NCI-H2196 treated with DMSO at 0.1 percent for 48 hours (cell line): Measurements from ENCODE around the gene MYO16.

ENCODE experiments used
- DNase-seq: peaks from one replicate; lab custom pipeline; 2025; ENCODE audit not compliant: unreplicated experiment; lab: John Stamatoyannopoulos, UW

The MYO16 gene

GRCh38 chr13:108789476-108789875, 160.1 kb downstream of the MYO16 start:
- DNase-seq = no peak

- no peak for DNase-seq
Measured at GRCh38 chr13:108795841-108796240, 166.4 kb downstream of the MYO16 start.

- no peak for DNase-seq
Measured at GRCh38 chr13:108797354-108797753, 167.9 kb downstream of the MYO16 start.

DNA sequence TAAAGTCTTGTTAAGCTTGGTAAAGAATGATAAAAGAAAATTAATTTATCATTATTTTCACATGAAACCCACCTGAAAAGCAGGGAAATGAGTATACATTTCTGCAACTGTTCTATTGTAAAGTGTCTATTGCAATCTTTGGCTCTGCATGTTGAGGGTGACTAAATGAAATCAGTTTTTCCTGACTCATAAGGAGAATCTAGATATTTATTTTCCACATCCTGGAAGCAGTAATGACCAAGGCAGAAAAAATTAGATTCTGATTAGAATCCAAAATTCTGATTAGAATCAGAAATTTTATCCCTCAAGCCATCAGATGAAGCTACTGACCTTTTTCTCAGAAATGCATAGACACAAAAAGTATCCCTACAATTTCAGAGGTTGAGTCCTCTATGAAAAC, 178.4 kb downstream of the MYO16 start:
- no peak for DNase-seq

- no peak for DNase-seq
Measured at GRCh38 chr13:108812165-108812564, 182.8 kb downstream of the MYO16 start.

GRCh38 chr13:108812661-108813060, 183.2 kb downstream of the MYO16 start:
- no peak for DNase-seq

DNA sequence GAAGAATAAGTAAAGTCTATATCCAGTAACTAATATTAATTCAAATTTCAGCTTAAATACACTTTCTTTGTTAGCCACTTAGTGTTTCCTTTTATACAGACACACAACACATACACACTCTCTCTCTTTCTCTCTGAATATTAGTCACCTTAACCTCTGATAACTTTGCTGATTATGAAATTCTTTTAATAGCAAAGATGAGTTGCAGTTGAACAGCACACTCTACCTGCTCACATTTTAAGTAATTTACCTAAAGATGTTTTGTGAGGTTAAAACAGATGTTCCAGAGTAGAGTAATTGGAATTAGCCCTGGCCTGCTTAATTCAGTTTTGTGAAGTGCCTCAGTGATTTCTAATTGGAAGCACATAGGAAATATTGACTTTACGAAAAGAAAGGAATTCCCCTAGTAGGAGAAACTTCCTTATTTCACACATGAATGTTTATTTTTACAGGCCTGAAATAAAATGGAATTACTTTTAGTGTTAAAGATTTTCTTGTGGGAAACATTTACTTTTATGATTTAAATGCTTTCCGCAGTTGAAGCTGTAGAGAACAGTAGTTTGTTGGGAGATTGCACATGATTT, 184.3 kb downstream of the MYO16 start:
- DNase-seq = no peak

- DNase-seq = no peak
Measured at GRCh38 chr13:108816375-108816774, 187.0 kb downstream of the MYO16 start.

- no peak for DNase-seq
Measured at GRCh38 chr13:108827646-108828045, 198.2 kb downstream of the MYO16 start.

- DNase-seq = no peak
Measured at GRCh38 chr13:108828086-108828815, 198.8 kb downstream of the MYO16 start.

- no peak for DNase-seq
Measured at GRCh38 chr13:108830916-108831315, 201.5 kb downstream of the MYO16 start.

DNA sequence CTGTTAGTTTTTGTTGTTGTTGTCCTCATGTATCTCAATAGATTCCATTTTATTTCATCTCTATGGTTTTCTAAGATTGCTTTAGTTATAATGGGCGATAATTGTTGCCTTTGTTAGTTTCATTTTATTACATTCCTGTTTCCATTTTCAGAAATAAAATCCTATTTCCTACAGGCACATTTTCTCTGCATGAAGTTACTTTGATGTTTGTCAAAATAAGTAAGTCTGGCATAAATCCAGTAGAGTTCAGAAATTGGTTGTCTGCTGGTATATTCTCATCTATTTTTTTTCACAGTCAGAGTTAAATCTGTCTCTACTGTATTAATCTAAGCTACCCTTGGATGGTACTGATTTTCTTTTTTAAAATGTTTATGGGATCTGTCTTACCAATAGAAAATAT, 204.1 kb downstream of the MYO16 start:
- DNase-seq = no peak

- DNase-seq = no peak
Measured at GRCh38 chr13:108834193-108834592, 204.8 kb downstream of the MYO16 start.

GRCh38 chr13:108835083-108835482, 205.7 kb downstream of the MYO16 start:
- no peak for DNase-seq

DNA sequence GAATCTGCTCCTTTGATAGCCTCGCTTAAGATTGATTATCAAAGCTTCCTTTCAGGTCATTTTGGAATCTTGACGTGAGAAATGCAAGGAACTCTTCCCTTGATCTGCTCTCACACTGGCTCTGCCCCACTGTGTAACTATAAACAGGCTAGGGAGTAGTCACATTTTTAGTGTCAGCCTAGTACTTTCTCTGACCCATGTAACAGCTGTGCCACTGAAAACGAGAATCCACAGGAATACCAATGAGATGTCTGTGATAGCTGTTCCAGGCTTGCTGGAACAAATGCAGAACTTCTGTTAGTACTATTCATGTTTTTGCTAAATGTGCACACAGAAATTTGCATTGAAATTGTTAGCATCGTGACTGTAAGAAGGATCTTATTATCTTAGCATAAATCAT, 221.3 kb downstream of the MYO16 start:
- DNase-seq = no peak

GRCh38 chr13:108851660-108852059, 222.2 kb downstream of the MYO16 start:
- no peak for DNase-seq

GRCh38 chr13:108853031-108853430, 223.6 kb downstream of the MYO16 start:
- DNase-seq = no peak

DNA sequence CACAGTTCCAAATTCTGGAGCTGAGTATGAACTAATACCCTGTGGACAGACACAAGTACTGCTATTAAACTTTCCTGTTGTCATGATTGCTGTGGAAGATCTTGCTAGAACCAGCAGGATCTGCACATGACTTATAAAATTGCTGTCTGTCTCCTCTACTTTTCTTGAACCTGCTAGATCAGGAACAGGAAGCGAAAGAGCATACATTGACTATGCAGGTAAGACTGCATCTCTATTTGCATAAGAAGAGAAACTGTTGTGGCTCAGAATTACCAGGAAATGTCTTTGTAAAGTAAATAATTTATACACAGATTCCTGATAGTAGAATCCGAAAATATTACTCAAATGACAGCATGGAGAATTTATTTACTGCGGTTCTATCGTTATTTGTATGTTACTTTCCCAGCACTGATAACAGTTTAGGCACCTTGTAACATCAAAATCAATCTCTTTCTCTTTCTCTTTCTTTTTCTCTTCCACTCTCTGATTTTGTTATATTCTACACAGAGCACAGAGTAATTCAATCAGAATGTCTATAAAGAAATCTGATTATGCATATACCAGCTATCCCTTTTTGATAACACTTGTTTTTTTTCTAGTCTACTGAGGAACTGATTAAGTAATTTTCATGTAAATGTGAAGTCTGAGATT, 226.5 kb downstream of the MYO16 start:
- no peak for DNase-seq

GRCh38 chr13:108858676-108859075, 229.3 kb downstream of the MYO16 start:
- DNase-seq = no peak

- DNase-seq = no peak
Measured at GRCh38 chr13:108859197-108860012, 230.0 kb downstream of the MYO16 start.

- DNase-seq = no peak
Measured at GRCh38 chr13:108860418-108860817, 231.0 kb downstream of the MYO16 start.

GRCh38 chr13:108877300-108877699, 247.9 kb downstream of the MYO16 start:
- DNase-seq = no peak
